GM12878 (cell line): ENCODE data around the gene LIMS1. TPM values are rescaled to one million over a fixed set of nuclear protein-coding genes. Genes with fewer than 3 reads are reported as not detected.

Experiments
- ATAC-seq: fragments of 200-7000 bp; cut with Tn5 transposase; 3 replicates; pipeline ENCODE4 v1.9.1; 2020; ENCODE audit warnings: mild to moderate bottlenecking, moderate library complexity
- BruUV-seq: library from RNA; stranded (reverse); fragments of 400-500 nt; replicated peaks from 2 replicates; lab custom pipeline; 2021; lab: Mats Ljungman, UMichigan
- CTCF ChIA-PET: fragments of 300-600 bp; sonication (Branson Sonifier 250); formaldehyde crosslinking; extraction: SDS; loops from one replicate; lab custom pipeline; 2021; ENCODE audit warnings: inconsistent platforms; lab: Yijun Ruan, JAX
- POLR2A ChIA-PET: fragments of 350-600 bp; formaldehyde crosslinking; extraction: SDS; loops from one replicate; lab custom pipeline; 2021; ENCODE audit warnings: inconsistent platforms; lab: Charles Lee
- RAD21 ChIA-PET: fragments of 300-600 bp; sonication (Branson Sonifier 250); formaldehyde crosslinking; loops from one replicate; lab custom pipeline; 2023; ENCODE audit warnings: antibody characterized with exemption; ENCODE audit not compliant: unreplicated experiment; lab: Charles Lee
- SMC1A ChIA-PET: fragments of 300-600 bp; sonication (Branson Sonifier 250); formaldehyde crosslinking; loops from one replicate; lab custom pipeline; 2023; ENCODE audit not compliant: unreplicated experiment, uncharacterized antibody; lab: Charles Lee
- DNase-seq: peaks from one replicate; pipeline ENCODE4 v3.0.0-alpha.2; 2011; ENCODE audit warnings: low read depth, low spot score
- FAIRE-seq: peaks from 3 replicates; lab custom pipeline; 2011; peaks lifted over from hg19 to GRCh38; lab: Jason Lieb, UNC
- H2AFZ ChIP-seq: 2 replicates; pipeline ENCODE4 v1.6.0; 2011; ENCODE audit warnings: low read depth, low read length, control low read depth; ENCODE audit not compliant: control insufficient read depth
- H3K27ac ChIP-seq: 2 replicates; pipeline ENCODE4 v1.5.1; 2011; ENCODE audit warnings: control low read depth; ENCODE audit not compliant: control insufficient read depth, insufficient read depth
- H3K27me3 ChIP-seq, 2 experiments: replicated peaks in 1 of 2; 2 replicates each; pipeline versions ENCODE4 v1.6.0 to v1.6.1; 2011; ENCODE audit warnings: low read length in 1 of 2; ENCODE audit not compliant: control insufficient read depth in 2 of 2, insufficient read depth in 2 of 2
- H3K36me3 ChIP-seq, 2 experiments: 2 replicates each; pipeline ENCODE4 v1.5.1; 2011; ENCODE audit warnings: low read length in 1 of 2; ENCODE audit not compliant: control insufficient read depth in 2 of 2, insufficient read depth in 2 of 2
- H3K4me1 ChIP-seq: 2 replicates; pipeline ENCODE4 v1.6.1; 2011; ENCODE audit warnings: mild to moderate bottlenecking, low read length, moderate library complexity, mixed read lengths; ENCODE audit not compliant: control insufficient read depth, insufficient read depth
- H3K4me2 ChIP-seq: 2 replicates; pipeline ENCODE4 v1.6.0; 2011; ENCODE audit warnings: control low read depth; ENCODE audit not compliant: control insufficient read depth, insufficient read depth
- H3K4me3 ChIP-seq: fragments of 200-600 bp; sonication (generic); 2 replicates; pipeline ENCODE4 v1.5.1; 2016
- H3K79me2 ChIP-seq: 2 replicates; pipeline ENCODE4 v1.6.0; 2011; ENCODE audit warnings: low read length; ENCODE audit not compliant: control insufficient read depth, insufficient read depth
- H3K9ac ChIP-seq: 2 replicates; pipeline ENCODE4 v1.8.0; 2011; ENCODE audit warnings: low read length, control low read depth, mixed read lengths; ENCODE audit not compliant: control insufficient read depth, insufficient read depth
- H3K9me3 ChIP-seq: replicated peaks from 3 replicates; pipeline ENCODE4 v1.5.1; 2011; ENCODE audit warnings: mild to moderate bottlenecking, low read length; ENCODE audit not compliant: control insufficient read depth, insufficient read depth
- H4K20me1 ChIP-seq: 2 replicates; pipeline ENCODE4 v1.6.0; 2011; ENCODE audit not compliant: control insufficient read depth, insufficient read depth
- CHD1 ChIP-seq: IDR thresholded peaks from 2 replicates; pipeline ENCODE4 v1.6.1; 2012; ENCODE audit warnings: low read depth, low read length, improper control_type of control experiment
- FOXK2 ChIP-seq: fragments of 450-650 bp; IDR thresholded peaks from 2 replicates; pipeline ENCODE4 v1.6.1; 2017; ENCODE audit warnings: mild to moderate bottlenecking, moderate library complexity
- GATAD2B ChIP-seq: fragments of 450-650 bp; conservative IDR thresholded peaks from 2 replicates; pipeline ENCODE4 v1.6.1; 2017; ENCODE audit warnings: low read depth, mild to moderate bottlenecking, moderate library complexity
- HCFC1 ChIP-seq: fragments of 150-350 bp; IDR thresholded peaks from 2 replicates; pipeline ENCODE4 v1.6.1; 2014; ENCODE audit warnings: low read length
- HDAC2 ChIP-seq: fragments of 200-600 bp; sonication (generic); IDR thresholded peaks from 2 replicates; pipeline ENCODE4 v1.6.1; 2017
- IKZF2 ChIP-seq, 2 experiments: fragments of 450-650 bp; IDR thresholded peaks; 2 replicates each; pipeline ENCODE4 v1.6.1; 2017; ENCODE audit warnings: mild to moderate bottlenecking in 2 of 2, moderate library complexity in 2 of 2
- PAX5 ChIP-seq: IDR thresholded peaks from 2 replicates; pipeline ENCODE4 v1.6.1; 2011; ENCODE audit warnings: low read depth, low read length, borderline replicate concordance
- SIX5 ChIP-seq: IDR thresholded peaks from 2 replicates; pipeline ENCODE4 v1.6.1; 2011; ENCODE audit warnings: mild to moderate bottlenecking, low read depth, low read length, moderate library complexity; ENCODE audit not compliant: severe bottlenecking
- SMAD5 ChIP-seq: IDR thresholded peaks from 2 replicates; pipeline ENCODE4 v1.6.1; 2016; ENCODE audit warnings: antibody characterized with exemption, low read depth
- SRF ChIP-seq, 2 experiments: IDR thresholded peaks; 2 replicates each; pipeline ENCODE4 v1.6.1; 2011; ENCODE audit warnings: low read depth in 2 of 2, low read length in 2 of 2, mild to moderate bottlenecking in 1 of 2, moderate library complexity in 1 of 2
- SUZ12 ChIP-seq: fragments of 200-600 bp; sonication (generic); IDR thresholded peaks from one replicate; pipeline ENCODE4 v1.6.1; 2018; ENCODE audit warnings: antibody characterized with exemption, mild to moderate bottlenecking; ENCODE audit not compliant: unreplicated experiment
- ZNF217 ChIP-seq: fragments of 450-650 bp; IDR thresholded peaks from 2 replicates; pipeline ENCODE4 v1.6.1; 2017; ENCODE audit warnings: antibody characterized with exemption, mild to moderate bottlenecking
- ZSCAN29 ChIP-seq: fragments of 450-650 bp; IDR thresholded peaks from 2 replicates; pipeline ENCODE4 v1.6.1; 2017; ENCODE audit warnings: mild to moderate bottlenecking, moderate library complexity
- ZZZ3 ChIP-seq: IDR thresholded peaks from 2 replicates; pipeline ENCODE4 v1.6.1; 2011; ENCODE audit warnings: low read depth; ENCODE audit not compliant: control insufficient read depth, insufficient read length
- WGBS: methylation state at CpG from one replicate; pipeline ENCODE4 v1.1.6; 2016; ENCODE audit warnings: low lambda C conversion rate; ENCODE audit not compliant: insufficient replicate concordance, insufficient coverage; ENCODE audit errors: missing lambda C conversion rate; 5-methylcytosine and 5-hydroxymethylcytosine counted together
- in situ Hi-C: fragments of 300-500 bp; cut with MboI; formaldehyde crosslinking; loops from 9 replicates; pipeline ENCODE4 v1.14.3; 2018; ENCODE audit warnings: mixed read lengths
- intact Hi-C: fragments of 100-400 bp; cut with micrococcal nuclease; formaldehyde crosslinking; loops from one replicate; pipeline ENCODE4 v1.14.2; 2022; ENCODE audit not compliant: unreplicated experiment
- polyA plus RNA-seq, 11 experiments: library from polyadenylated mRNA; depleted of rRNA in 4 of 11; unstranded in 6 of 11; stranded (reverse) in 5 of 11; fragments of >200 nt; fragmentation: Nextera tagmentation in 4 of 11; fragmentation: Illumina TruSeq in 1 of 11; extraction: Ambion mirVana in 4 of 11; extraction: Trizol in 1 of 11; gene quantifications; 1 replicate in 1 of 11; 2 replicates in 10 of 11; pipeline versions ENCODE4 v1.2.1 to v1.2.3, GENCODE V29; 2011 to 2016; ENCODE audit warnings: inconsistent platforms in 2 of 11, missing spikeins in 2 of 11, low read depth in 1 of 11
- total RNA-seq, 4 experiments: library from RNA; depleted of rRNA in 3 of 4; stranded (reverse); fragments of >200 nt in 3 of 4; fragmentation: Illumina TruSeq in 1 of 4; extraction: Trizol in 1 of 4; gene quantifications; 2 replicates each; pipeline versions ENCODE4 v1.2.1 to v1.2.3, GENCODE V29; 2013 to 2021
- TF ChIP-seq, protein P1 (sequence below): IDR thresholded peaks from 2 replicates; pipeline ENCODE4 v1.6.1; 2011; ENCODE audit warnings: mild to moderate bottlenecking, low read depth, low read length, moderate library complexity; ENCODE audit not compliant: insufficient replicate concordance
- TF ChIP-seq, protein P2 (sequence below): IDR thresholded peaks from 2 replicates; pipeline ENCODE4 v1.6.1; 2011; ENCODE audit warnings: borderline replicate concordance, low read depth, mild to moderate bottlenecking, moderate library complexity, mixed read lengths, low read length; ENCODE audit not compliant: insufficient read depth; ENCODE audit errors: extremely low read length
- TF ChIP-seq, protein P3 (sequence below): fragments of 450-650 bp; formaldehyde crosslinking; IDR thresholded peaks from 2 replicates; pipeline ENCODE4 v1.5.0; 2022; ENCODE audit warnings: mild to moderate bottlenecking, missing genetic modification characterization
- TF ChIP-seq, protein P4 (sequence below): fragments of 450-650 bp; IDR thresholded peaks from 2 replicates; pipeline ENCODE4 v1.6.1; 2017; ENCODE audit warnings: low read depth, mild to moderate bottlenecking, moderate library complexity

Gene LIMS1
- total and polyA plus RNA-seq, 10 of the 15 experiments (the other 5 are each of a cell fraction or from before 2014, with no cell fraction given) = 15.7 to 98.1 (median 43.9) TPM

DNA sequence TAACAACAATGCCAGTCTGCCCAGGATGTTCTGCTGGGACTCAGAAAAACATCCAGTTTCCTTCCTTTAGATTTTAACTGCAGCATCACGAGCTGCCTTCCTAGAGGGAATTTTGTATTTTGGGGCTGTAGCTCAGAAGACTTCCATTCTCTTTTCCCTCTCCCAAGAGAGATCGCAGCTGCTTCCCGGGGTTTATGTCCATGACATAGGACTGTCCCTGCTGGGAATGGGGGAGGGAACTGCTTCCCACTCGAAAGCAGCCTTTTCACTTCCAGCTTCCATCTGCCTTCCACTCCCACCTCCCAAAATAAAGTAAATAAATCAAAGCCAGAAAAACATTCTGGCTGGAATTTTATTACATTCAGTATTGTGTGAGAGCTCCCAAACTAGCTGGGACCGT, 52.4 kb downstream of the LIMS1 start:
- WGBS = 80% methylated on average over 5 of the region's 5 CpGs
- no peak overlapping the region for H2AFZ ChIP-seq
- H3K9me3 ChIP-seq = no peaks in the 10 kb centered on the region
- H3K27ac ChIP-seq = no peak overlapping the region
- H3K9ac ChIP-seq = no peak overlapping the region
- no peak overlapping the region for H3K4me2 ChIP-seq
- in situ Hi-C loops (loop anchor here (10.0 to 25.0 kb wide), 2 partner anchors 374 to 652 kb away; no protein-coding TSS in a partner anchor), intact Hi-C loops (no loop called here)
- no TSS peak for BruUV-seq
- RAD21 ChIA-PET = interaction anchor here (1.1 to 4.1 kb wide), 5 partner anchors 12 to 49 kb away, joined by 4 to 44 read pairs (median 10); no protein-coding TSS in a partner anchor
- no peak for TF ChIP-seq ZZZ3
- no peak for TF ChIP-seq GATAD2B
- no peak for TF ChIP-seq PAX5
- TF ChIP-seq ZNF217 = no peak
- no peak for TF ChIP-seq ZSCAN29
- TF ChIP-seq FOXK2 = no peak
- TF ChIP-seq SUZ12 = no peak
- no peak for TF ChIP-seq SMAD5
- no peak for TF ChIP-seq CHD1
- TF ChIP-seq, protein P1, sequence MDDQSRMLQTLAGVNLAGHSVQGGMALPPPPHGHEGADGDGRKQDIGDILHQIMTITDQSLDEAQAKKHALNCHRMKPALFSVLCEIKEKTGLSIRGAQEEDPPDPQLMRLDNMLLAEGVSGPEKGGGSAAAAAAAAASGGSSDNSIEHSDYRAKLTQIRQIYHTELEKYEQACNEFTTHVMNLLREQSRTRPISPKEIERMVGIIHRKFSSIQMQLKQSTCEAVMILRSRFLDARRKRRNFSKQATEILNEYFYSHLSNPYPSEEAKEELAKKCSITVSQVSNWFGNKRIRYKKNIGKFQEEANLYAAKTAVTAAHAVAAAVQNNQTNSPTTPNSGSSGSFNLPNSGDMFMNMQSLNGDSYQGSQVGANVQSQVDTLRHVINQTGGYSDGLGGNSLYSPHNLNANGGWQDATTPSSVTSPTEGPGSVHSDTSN = no peak
- no peak for TF ChIP-seq SRF (IDR thresholded peaks at IDR 0.05; ENCODE audit: low read depth in 2 of 2, low read length in 2 of 2)
- TF ChIP-seq HDAC2 = no peak
- no peak for TF ChIP-seq HCFC1
- no peak for TF ChIP-seq SIX5
- TF ChIP-seq, protein P2, sequence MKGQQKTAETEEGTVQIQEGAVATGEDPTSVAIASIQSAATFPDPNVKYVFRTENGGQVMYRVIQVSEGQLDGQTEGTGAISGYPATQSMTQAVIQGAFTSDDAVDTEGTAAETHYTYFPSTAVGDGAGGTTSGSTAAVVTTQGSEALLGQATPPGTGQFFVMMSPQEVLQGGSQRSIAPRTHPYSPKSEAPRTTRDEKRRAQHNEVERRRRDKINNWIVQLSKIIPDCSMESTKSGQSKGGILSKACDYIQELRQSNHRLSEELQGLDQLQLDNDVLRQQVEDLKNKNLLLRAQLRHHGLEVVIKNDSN = no peak
- TF ChIP-seq, protein P3, sequence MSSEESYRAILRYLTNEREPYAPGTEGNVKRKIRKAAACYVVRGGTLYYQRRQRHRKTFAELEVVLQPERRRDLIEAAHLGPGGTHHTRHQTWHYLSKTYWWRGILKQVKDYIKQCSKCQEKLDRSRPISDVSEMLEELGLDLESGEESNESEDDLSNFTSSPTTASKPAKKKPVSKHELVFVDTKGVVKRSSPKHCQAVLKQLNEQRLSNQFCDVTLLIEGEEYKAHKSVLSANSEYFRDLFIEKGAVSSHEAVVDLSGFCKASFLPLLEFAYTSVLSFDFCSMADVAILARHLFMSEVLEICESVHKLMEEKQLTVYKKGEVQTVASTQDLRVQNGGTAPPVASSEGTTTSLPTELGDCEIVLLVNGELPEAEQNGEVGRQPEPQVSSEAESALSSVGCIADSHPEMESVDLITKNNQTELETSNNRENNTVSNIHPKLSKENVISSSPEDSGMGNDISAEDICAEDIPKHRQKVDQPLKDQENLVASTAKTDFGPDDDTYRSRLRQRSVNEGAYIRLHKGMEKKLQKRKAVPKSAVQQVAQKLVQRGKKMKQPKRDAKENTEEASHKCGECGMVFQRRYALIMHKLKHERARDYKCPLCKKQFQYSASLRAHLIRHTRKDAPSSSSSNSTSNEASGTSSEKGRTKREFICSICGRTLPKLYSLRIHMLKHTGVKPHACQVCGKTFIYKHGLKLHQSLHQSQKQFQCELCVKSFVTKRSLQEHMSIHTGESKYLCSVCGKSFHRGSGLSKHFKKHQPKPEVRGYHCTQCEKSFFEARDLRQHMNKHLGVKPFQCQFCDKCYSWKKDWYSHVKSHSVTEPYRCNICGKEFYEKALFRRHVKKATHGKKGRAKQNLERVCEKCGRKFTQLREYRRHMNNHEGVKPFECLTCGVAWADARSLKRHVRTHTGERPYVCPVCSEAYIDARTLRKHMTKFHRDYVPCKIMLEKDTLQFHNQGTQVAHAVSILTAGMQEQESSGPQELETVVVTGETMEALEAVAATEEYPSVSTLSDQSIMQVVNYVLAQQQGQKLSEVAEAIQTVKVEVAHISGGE (CRISPR knock-in tag) = no peak
- TF ChIP-seq IKZF2 (IDR thresholded peaks at IDR 0.05) = no peak
- TF ChIP-seq, protein P4, sequence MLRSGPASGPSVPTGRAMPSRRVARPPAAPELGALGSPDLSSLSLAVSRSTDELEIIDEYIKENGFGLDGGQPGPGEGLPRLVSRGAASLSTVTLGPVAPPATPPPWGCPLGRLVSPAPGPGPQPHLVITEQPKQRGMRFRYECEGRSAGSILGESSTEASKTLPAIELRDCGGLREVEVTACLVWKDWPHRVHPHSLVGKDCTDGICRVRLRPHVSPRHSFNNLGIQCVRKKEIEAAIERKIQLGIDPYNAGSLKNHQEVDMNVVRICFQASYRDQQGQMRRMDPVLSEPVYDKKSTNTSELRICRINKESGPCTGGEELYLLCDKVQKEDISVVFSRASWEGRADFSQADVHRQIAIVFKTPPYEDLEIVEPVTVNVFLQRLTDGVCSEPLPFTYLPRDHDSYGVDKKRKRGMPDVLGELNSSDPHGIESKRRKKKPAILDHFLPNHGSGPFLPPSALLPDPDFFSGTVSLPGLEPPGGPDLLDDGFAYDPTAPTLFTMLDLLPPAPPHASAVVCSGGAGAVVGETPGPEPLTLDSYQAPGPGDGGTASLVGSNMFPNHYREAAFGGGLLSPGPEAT = no peak
- DNase-seq (no peak), ATAC-seq (no peak), FAIRE-seq (no peak)
- H3K36me3 ChIP-seq = no peaks in the 10 kb centered on the region
- H3K4me1 ChIP-seq = peaks cover 33% of the 10 kb centered on the region
- no peaks in the 10 kb centered on the region for H3K27me3 ChIP-seq
- H3K79me2 ChIP-seq = peaks cover 14% of the 10 kb centered on the region
- no peak overlapping the region for H3K4me3 ChIP-seq
- CTCF ChIA-PET = interaction anchor here (0.9 to 10.0 kb wide), 14 partner anchors 9 to 650 kb away, joined by 3 to 118 read pairs (median 4); no protein-coding TSS in a partner anchor
- H4K20me1 ChIP-seq = peaks cover 4% of the 10 kb centered on the region; the same call in 1 of the 2 replicates
- SMC1A ChIA-PET = interaction anchor here (0.7 to 5.4 kb wide), 13 partner anchors 8 to 195 kb away, joined by 3 to 89 read pairs (median 4); no protein-coding TSS in a partner anchor
- POLR2A ChIA-PET = interaction anchor here (0.5 to 2.5 kb wide), 4 partner anchors 11 to 36 kb away, joined by 3 to 12 read pairs (median 4); no protein-coding TSS in a partner anchor
